Measurements from ENCODE around the gene IKZF1.

- TF ChIP-seq ZNF274 (IDR thresholded peaks at IDR 0.05; ENCODE audit: low read depth, low read length) (no peak), YY1 (IDR thresholded peaks at IDR 0.05; ENCODE audit: insufficient read depth, insufficient read length) (no peak), SUZ12 (IDR thresholded peaks at IDR 0.05; ENCODE audit: extremely low read depth, insufficient read depth, insufficient read length) (no peak)
Observed at GRCh38 chr7:50349963-50350944, 45.7 kb downstream of the IKZF1 start.
